Endodermal cell (in vitro differentiated cells): ENCODE data around the gene MIP. TPM values are rescaled to one million over a fixed set of nuclear protein-coding genes. Genes with fewer than 3 reads are reported as not detected.

Source experiments
- DNase-seq: peaks from one replicate; pipeline ENCODE4 v3.0.0-alpha.2; 2017
- H3K27ac ChIP-seq: 2 replicates; pipeline ENCODE4 v1.5.1; 2013; ENCODE audit warnings: mild to moderate bottlenecking, low read depth, low read length, moderate library complexity
- H3K27me3 ChIP-seq: 2 replicates; pipeline ENCODE4 v1.6.1; 2013; ENCODE audit warnings: mild to moderate bottlenecking, low read length, moderate library complexity; ENCODE audit not compliant: insufficient read depth, control insufficient read depth, poor library complexity, severe bottlenecking
- H3K36me3 ChIP-seq: 2 replicates; pipeline ENCODE4 v1.7.0; 2013; ENCODE audit warnings: mild to moderate bottlenecking, low read length, moderate library complexity; ENCODE audit not compliant: control insufficient read depth, insufficient read depth
- H3K4me1 ChIP-seq: one replicate; pipeline ENCODE4 v1.7.0; 2013; ENCODE audit warnings: low read length; ENCODE audit not compliant: control insufficient read depth, insufficient read depth
- H3K4me3 ChIP-seq: 2 replicates; pipeline ENCODE4 v1.5.1; 2013; ENCODE audit warnings: mild to moderate bottlenecking, low read length, moderate library complexity
- H3K9ac ChIP-seq: 2 replicates; pipeline ENCODE4 v1.6.1; 2013; ENCODE audit warnings: mild to moderate bottlenecking, low read length, moderate library complexity; ENCODE audit not compliant: poor library complexity, severe bottlenecking; ENCODE audit errors: extremely low read depth
- H3K9me3 ChIP-seq: 2 replicates; pipeline ENCODE4 v1.6.1; 2013; ENCODE audit warnings: mild to moderate bottlenecking, low read length, moderate library complexity; ENCODE audit not compliant: control insufficient read depth
- H3K27ac Mint-ChIP-seq: 2 replicates; pipeline ENCODE4 v1.8.0; 2020; ENCODE audit warnings: mixed read lengths
- H3K27me3 Mint-ChIP-seq: 2 replicates; pipeline ENCODE4 v1.8.0; 2021; ENCODE audit warnings: mild to moderate bottlenecking, mixed read lengths; ENCODE audit not compliant: insufficient read depth
- H3K36me3 Mint-ChIP-seq: 2 replicates; pipeline ENCODE4 v1.8.0; 2020; ENCODE audit warnings: low read depth, mixed read lengths
- H3K4me1 Mint-ChIP-seq: 2 replicates; pipeline ENCODE4 v1.8.0; 2020; ENCODE audit warnings: mixed read lengths
- H3K4me3 Mint-ChIP-seq: 2 replicates; pipeline ENCODE4 v1.8.0; 2020; ENCODE audit warnings: mild to moderate bottlenecking, moderate library complexity, mixed read lengths
- H3K9me3 Mint-ChIP-seq: 2 replicates; pipeline ENCODE4 v1.8.0; 2020; ENCODE audit warnings: mild to moderate bottlenecking, mixed read lengths
- CTCF ChIP-seq: fragments of 200-600 bp; sonication (generic); conservative IDR thresholded peaks from 2 replicates; pipeline ENCODE4 v1.5.0; 2021; ENCODE audit warnings: antibody characterized with exemption, mild to moderate bottlenecking
- WGBS, 2 experiments: methylation state at CpG; one replicate each; pipeline versions ENCODE4 v1.1.5 to v1.1.7; 2013; ENCODE audit warnings: missing lambda C conversion rate in 2 of 2, mixed read lengths in 1 of 2; ENCODE audit not compliant: insufficient coverage in 1 of 2, insufficient read length in 1 of 2; 5-methylcytosine and 5-hydroxymethylcytosine counted together
- total RNA-seq, 2 donors: library from RNA; stranded (reverse); fragmentation: NEBNext Ultra II Directional in 1 of 2; extraction: Animal tissue kit (Norgen Biotek cat#: 25700) in 1 of 2; gene quantifications; 2 replicates in 1 of 2; 3 replicates in 1 of 2; pipeline ENCODE4 v1.2.1, GENCODE V29; 2021

The MIP gene
- total RNA-seq, 2 donors from 2014 or later, result not detected

GRCh38 chr12:56462565-56462964, 8.1 kb upstream of the MIP start:
- DNase-seq, result no peak
- Histone ChIP-seq H3K27ac (peak overlapping the region; percentile 80), H3K4me3 (no peak overlapping the region), H3K4me1 (no peaks in the 10 kb centered on the region), H3K9me3 (no peaks in the 10 kb centered on the region), H3K27me3 (no peaks in the 10 kb centered on the region), H3K9ac (no peak overlapping the region), H3K36me3 (no peaks in the 10 kb centered on the region)
- no peak for TF ChIP-seq CTCF
- Mint-ChIP-seq H3K4me3 (no peak overlapping the region), H3K36me3 (no peaks in the 10 kb centered on the region), H3K4me1 (peaks cover 2% of the 10 kb centered on the region), H3K9me3 (no peaks in the 10 kb centered on the region), H3K27me3 (no peaks in the 10 kb centered on the region), H3K27ac (no peak overlapping the region)

GRCh38 chr12:56461235-56462159, 7.0 kb upstream of the MIP start:
- Mint-ChIP-seq H3K36me3 (no peaks in the 10 kb centered on the region), H3K27me3 (no peaks in the 10 kb centered on the region), H3K4me1 (peaks cover 2% of the 10 kb centered on the region), H3K9me3 (no peaks in the 10 kb centered on the region), H3K27ac (no peak overlapping the region), H3K4me3 (no peak overlapping the region)
- 89 to 93% methylated on average over 7 to 10 of the region's 11 CpGs for WGBS, 2 experiments
- H3K27ac ChIP-seq, result no peak overlapping the region
- no peaks in the 10 kb centered on the region for H3K9me3 ChIP-seq
- DNase-seq, result no peak
- H3K36me3 ChIP-seq, result no peaks in the 10 kb centered on the region
- no peak overlapping the region for H3K9ac ChIP-seq
- no peaks in the 10 kb centered on the region for H3K27me3 ChIP-seq
- TF ChIP-seq CTCF, result no peak
- no peak overlapping the region for H3K4me3 ChIP-seq
- no peaks in the 10 kb centered on the region for H3K4me1 ChIP-seq

GRCh38 chr12:56457817-56458216, 3.4 kb upstream of the MIP start:
- Mint-ChIP-seq H3K27me3 (peaks cover 8% of the 10 kb centered on the region), H3K4me1 (peaks cover 2% of the 10 kb centered on the region)

More at GRCh38 chr12:56457817-56458216, 3.4 kb upstream of the MIP start:
- H3K9me3 Mint-ChIP-seq, result no peaks in the 10 kb centered on the region
- H3K4me3 Mint-ChIP-seq, result no peak overlapping the region
- Histone ChIP-seq H3K36me3 (no peaks in the 10 kb centered on the region), H3K27me3 (no peaks in the 10 kb centered on the region), H3K9ac (no peak overlapping the region), H3K4me3 (no peak overlapping the region), H3K4me1 (no peaks in the 10 kb centered on the region), H3K27ac (no peak overlapping the region), H3K9me3 (no peaks in the 10 kb centered on the region)
- no peaks in the 10 kb centered on the region for H3K36me3 Mint-ChIP-seq
- WGBS, 2 experiments, result 96 to 100% methylated on average over 2 to 4 of the region's 4 CpGs
- TF ChIP-seq CTCF, result no peak
- no peak overlapping the region for H3K27ac Mint-ChIP-seq
- no peak for DNase-seq
